ENCODE results near the gene HELZ2.

Gene HELZ2

GRCh38 chr20:63545814-63546213 is 28.2 kb downstream of the HELZ2 start:
- TF ChIP-seq CTCF (IDR thresholded peaks at IDR 0.05): no peak

- no peak for TF ChIP-seq CTCF (IDR thresholded peaks at IDR 0.05)
Measured at GRCh38 chr20:63544958-63545516, 29.0 kb downstream of the HELZ2 start.

GRCh38 chr20:63544241-63544957 is 29.6 kb downstream of the HELZ2 start:
- TF ChIP-seq CTCF (IDR thresholded peaks at IDR 0.05): no peak

GRCh38 chr20:63543733-63544132 is 30.3 kb downstream of the HELZ2 start:
- TF ChIP-seq CTCF (IDR thresholded peaks at IDR 0.05): no peak

GRCh38 chr20:63543131-63543530 is 30.9 kb downstream of the HELZ2 start:
- TF ChIP-seq CTCF (IDR thresholded peaks at IDR 0.05): no peak

GRCh38 chr20:63542696-63543095 is 31.3 kb downstream of the HELZ2 start:
- TF ChIP-seq CTCF (IDR thresholded peaks at IDR 0.05): no peak

GRCh38 chr20:63542031-63542559 is 31.9 kb downstream of the HELZ2 start:
- TF ChIP-seq CTCF (IDR thresholded peaks at IDR 0.05): no peak

Data from LNCAP (cell line).